Left ventricle myocardium inferior (tissue), 1 donor: Measurements from ENCODE around the gene CNTNAP2. TPM values are rescaled to one million over a fixed set of nuclear protein-coding genes. Genes with fewer than 3 reads are reported as not detected.

ENCODE experiments used
- DNase-seq: peaks from one replicate; pipeline ENCODE4 v3.0.0-alpha.2; 2020
- H3K27ac ChIP-seq: fragments of 200-600 bp; replicated peaks from 2 replicates; pipeline ENCODE4 v1.8.0; 2021
- H3K27me3 ChIP-seq: fragments of 200-600 bp; 2 replicates; pipeline ENCODE4 v1.8.0; 2021; ENCODE audit warnings: low read depth
- H3K36me3 ChIP-seq: fragments of 200-600 bp; 2 replicates; pipeline ENCODE4 v1.8.0; 2021
- H3K4me1 ChIP-seq: fragments of 200-600 bp; 2 replicates; pipeline ENCODE4 v1.8.0; 2021
- H3K4me3 ChIP-seq: fragments of 200-600 bp; 2 replicates; pipeline ENCODE4 v1.8.0; 2021; ENCODE audit warnings: mild to moderate bottlenecking, moderate library complexity
- H3K9me3 ChIP-seq: fragments of 200-600 bp; replicated peaks from 2 replicates; pipeline ENCODE4 v1.8.0; 2021
- intact Hi-C: fragments of 100-400 bp; cut with micrococcal nuclease; formaldehyde crosslinking; loops from one replicate; pipeline ENCODE4 v1.11.0; 2022
- total RNA-seq: library from RNA; stranded (reverse); fragmentation: NEBNext Ultra II Directional; extraction: Animal tissue kit (Norgen Biotek cat#: 25700); gene quantifications from one replicate; pipeline ENCODE4 v1.2.1, GENCODE V29; 2021
- TF ChIP-seq, protein P1 (sequence below): fragments of 200-600 bp; IDR thresholded peaks from 2 replicates; pipeline ENCODE4 v1.8.0; 2021; ENCODE audit warnings: antibody characterized with exemption, mild to moderate bottlenecking, borderline replicate concordance
- donor health status: DM: no; HTN: yes; CAD: no; lungs with severe emphysema.

The CNTNAP2 gene
- total RNA-seq, 1 donor from 2014 or later = 0.99 TPM

DNA sequence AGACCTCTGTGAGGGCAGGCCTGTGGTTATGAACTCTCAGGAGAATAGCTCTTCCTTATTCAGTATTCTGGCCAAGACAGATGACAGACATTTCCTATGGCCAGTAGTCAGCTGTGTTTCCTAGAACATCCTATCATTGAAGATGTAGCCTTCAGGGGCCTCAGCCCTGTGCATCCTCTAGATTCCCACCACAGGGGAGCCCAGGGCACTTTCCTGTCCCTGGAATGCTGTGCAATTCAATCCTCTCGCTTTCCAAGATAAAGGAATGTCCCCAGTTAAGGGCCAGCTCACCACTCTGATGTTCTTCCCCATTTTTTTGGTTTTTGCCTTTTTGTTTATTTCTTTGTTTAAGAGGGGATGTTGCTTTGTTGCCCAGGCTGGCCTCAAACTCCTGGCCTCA, 1895.2 kb downstream of the CNTNAP2 start:
- intact Hi-C loops = no loop called here
- peaks cover 4% of the 10 kb centered on the region for H3K9me3 ChIP-seq
- no peak overlapping the region for H3K27ac ChIP-seq
- H3K36me3 ChIP-seq = no peaks in the 10 kb centered on the region
- DNase-seq = no peak
- TF ChIP-seq, protein P1, sequence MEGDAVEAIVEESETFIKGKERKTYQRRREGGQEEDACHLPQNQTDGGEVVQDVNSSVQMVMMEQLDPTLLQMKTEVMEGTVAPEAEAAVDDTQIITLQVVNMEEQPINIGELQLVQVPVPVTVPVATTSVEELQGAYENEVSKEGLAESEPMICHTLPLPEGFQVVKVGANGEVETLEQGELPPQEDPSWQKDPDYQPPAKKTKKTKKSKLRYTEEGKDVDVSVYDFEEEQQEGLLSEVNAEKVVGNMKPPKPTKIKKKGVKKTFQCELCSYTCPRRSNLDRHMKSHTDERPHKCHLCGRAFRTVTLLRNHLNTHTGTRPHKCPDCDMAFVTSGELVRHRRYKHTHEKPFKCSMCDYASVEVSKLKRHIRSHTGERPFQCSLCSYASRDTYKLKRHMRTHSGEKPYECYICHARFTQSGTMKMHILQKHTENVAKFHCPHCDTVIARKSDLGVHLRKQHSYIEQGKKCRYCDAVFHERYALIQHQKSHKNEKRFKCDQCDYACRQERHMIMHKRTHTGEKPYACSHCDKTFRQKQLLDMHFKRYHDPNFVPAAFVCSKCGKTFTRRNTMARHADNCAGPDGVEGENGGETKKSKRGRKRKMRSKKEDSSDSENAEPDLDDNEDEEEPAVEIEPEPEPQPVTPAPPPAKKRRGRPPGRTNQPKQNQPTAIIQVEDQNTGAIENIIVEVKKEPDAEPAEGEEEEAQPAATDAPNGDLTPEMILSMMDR = no peak
- H3K4me3 ChIP-seq = no peak overlapping the region
- H3K27me3 ChIP-seq = peaks cover 7% of the 10 kb centered on the region
- no peaks in the 10 kb centered on the region for H3K4me1 ChIP-seq

DNA sequence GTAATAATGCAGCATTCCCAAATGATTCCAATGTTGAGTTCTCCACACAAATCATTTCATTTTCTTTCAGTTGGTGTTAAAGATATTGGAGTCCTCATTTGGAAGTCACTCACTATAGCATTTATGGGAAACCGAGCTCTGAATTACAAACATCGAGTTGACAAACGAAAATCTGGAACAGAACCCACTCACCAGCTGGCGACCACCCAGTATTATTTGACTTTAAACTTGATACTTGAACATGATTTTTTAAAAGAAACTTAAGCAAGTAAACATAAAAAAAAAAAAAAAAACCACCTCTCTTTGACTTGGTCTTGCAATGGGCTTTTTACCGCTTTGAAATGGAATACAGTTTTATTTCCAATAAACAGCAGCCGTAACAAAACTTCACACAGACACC, 1897.4 kb downstream of the CNTNAP2 start:
- TF ChIP-seq, protein P1 = no peak

DNA sequence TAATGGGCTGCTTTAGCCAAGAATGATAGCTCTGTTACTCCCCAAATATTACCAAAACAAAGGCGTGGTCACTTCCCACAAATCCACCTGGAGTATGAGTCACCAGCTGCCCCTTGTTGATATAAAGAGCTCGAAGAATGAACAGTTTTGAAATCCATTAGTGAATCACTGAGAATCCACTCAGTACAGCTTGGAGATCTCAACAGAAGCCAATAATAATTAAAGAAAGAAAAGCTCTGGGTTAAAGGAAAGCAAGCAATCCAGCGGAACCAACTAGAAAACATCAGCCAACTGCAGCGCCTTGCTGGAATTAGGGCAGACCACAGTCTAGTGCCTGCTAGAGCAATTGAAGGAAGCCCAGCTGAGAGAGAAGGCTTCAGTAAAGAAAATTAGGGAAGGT, 1897.9 kb downstream of the CNTNAP2 start:
- Histone ChIP-seq H3K4me3 (no peak overlapping the region), H3K9me3 (peaks cover 4% of the 10 kb centered on the region), H3K27me3 (peaks cover 15% of the 10 kb centered on the region), H3K4me1 (no peaks in the 10 kb centered on the region), H3K36me3 (no peaks in the 10 kb centered on the region), H3K27ac (no peak overlapping the region)
- no peak for DNase-seq
- TF ChIP-seq, protein P1 = no peak
- intact Hi-C loops = no loop called here

More for the DNA sequence above, 1897.4 kb downstream of the CNTNAP2 start:
- no peaks in the 10 kb centered on the region for H3K4me1 ChIP-seq
- intact Hi-C loops = no loop called here
- no peak overlapping the region for H3K27ac ChIP-seq
- H3K4me3 ChIP-seq = no peak overlapping the region
- H3K36me3 ChIP-seq = no peaks in the 10 kb centered on the region
- H3K27me3 ChIP-seq = peaks cover 11% of the 10 kb centered on the region
- H3K9me3 ChIP-seq = peaks cover 4% of the 10 kb centered on the region
- DNase-seq = no peak

DNA sequence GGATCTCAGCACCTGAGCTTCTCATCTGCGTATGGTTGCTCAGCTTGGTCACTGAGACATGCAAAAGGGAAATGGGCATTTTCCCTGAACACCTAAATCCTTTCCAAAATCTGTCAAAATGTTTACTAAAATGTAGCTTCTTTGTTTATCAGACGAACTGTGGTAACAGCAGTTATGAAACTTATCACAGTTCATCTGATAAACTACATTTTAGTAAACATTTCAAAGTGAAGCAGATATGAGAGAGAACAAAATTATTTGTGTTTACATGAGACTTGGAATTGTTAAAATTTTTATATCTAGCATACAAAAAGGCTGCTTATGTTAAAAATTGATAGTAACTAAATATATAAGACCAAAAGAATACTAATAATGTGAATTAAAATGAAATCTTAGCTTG, 1900.5 kb downstream of the CNTNAP2 start:
- DNase-seq = no peak
- H3K36me3 ChIP-seq = no peaks in the 10 kb centered on the region
- H3K4me3 ChIP-seq = no peak overlapping the region
- TF ChIP-seq, protein P1 = no peak
- no peaks in the 10 kb centered on the region for H3K4me1 ChIP-seq
- no peak overlapping the region for H3K27ac ChIP-seq
- intact Hi-C loops = no loop called here
- peaks cover 15% of the 10 kb centered on the region for H3K27me3 ChIP-seq
- H3K9me3 ChIP-seq = peaks cover 4% of the 10 kb centered on the region

DNA sequence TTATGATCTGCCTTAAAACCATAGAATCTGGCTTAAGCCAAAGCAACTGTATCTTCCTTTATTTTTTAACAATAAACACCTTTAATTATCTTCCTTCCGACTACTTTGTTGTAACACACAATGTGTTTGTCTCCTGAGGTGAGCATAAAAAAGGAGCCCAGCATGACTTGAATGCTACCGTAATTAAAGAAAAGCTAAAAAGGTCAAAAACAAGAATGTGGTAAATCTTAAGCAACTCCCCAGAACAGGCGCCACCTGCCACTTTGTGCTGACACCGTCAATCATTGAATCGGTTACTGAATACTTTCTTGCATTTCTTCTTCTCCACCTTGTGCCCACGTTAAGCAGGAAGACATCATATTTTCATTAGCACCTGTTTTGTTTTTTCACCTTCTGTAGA, 1904.1 kb downstream of the CNTNAP2 start:
- peaks cover 9% of the 10 kb centered on the region for H3K27me3 ChIP-seq
- no peak for DNase-seq
- no peaks in the 10 kb centered on the region for H3K4me1 ChIP-seq
- no peak overlapping the region for H3K27ac ChIP-seq
- no peaks in the 10 kb centered on the region for H3K9me3 ChIP-seq
- H3K36me3 ChIP-seq = no peaks in the 10 kb centered on the region
- intact Hi-C loops = no loop called here
- TF ChIP-seq, protein P1 = no peak
- H3K4me3 ChIP-seq = no peak overlapping the region

DNA sequence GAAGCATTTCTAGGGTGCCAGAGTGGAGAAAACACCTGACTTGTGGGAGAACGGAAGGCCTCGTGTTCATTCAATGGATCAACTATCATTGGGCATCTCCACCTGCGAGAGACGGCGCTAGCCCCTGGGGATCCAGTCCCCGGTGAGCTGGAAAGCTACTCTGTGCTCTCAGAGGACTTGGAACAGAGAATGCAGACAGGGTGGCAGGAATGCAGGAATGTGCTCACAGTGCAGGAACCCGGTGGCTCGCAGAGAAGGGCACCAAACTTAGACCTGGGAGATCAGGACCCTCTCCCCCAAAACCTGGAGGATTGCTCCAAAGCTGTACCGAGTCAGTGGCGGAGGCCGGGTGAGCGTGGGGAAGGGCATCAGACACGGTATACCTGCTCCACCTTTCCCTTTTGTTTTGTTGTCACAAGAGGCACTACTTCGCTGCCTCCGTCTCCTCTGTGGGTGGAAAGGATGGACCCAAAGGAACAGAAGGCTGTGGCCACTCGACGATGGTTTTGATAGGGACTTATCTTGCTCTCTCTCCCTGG, 1905.0 kb downstream of the CNTNAP2 start:
- no peak for DNase-seq
- no peaks in the 10 kb centered on the region for H3K4me1 ChIP-seq
- TF ChIP-seq, protein P1 = no peak
- H3K36me3 ChIP-seq = no peaks in the 10 kb centered on the region
- peaks cover 9% of the 10 kb centered on the region for H3K27me3 ChIP-seq
- no peak overlapping the region for H3K27ac ChIP-seq
- intact Hi-C loops = no loop called here
- H3K4me3 ChIP-seq = no peak overlapping the region
- H3K9me3 ChIP-seq = no peaks in the 10 kb centered on the region
